Karpas-422 (cell line): Measurements from ENCODE around the gene AKT2. TPM values are rescaled to one million over a fixed set of nuclear protein-coding genes. Genes with fewer than 3 reads are reported as not detected.

Experiments used
- DNase-seq: peaks from one replicate; pipeline ENCODE4 v3.0.0-alpha.2; 2015
- H2AFZ ChIP-seq: fragments of 200-600 bp; sonication (generic); 2 replicates; pipeline ENCODE4 v1.6.1; 2014; ENCODE audit warnings: antibody characterized with exemption, low read length, mixed read lengths
- H3K27ac ChIP-seq: fragments of 200-600 bp; sonication (generic); 2 replicates; pipeline ENCODE4 v1.5.1; 2014; ENCODE audit warnings: mild to moderate bottlenecking, low read length, moderate library complexity
- H3K27me3 ChIP-seq: fragments of 200-600 bp; sonication (generic); 2 replicates; pipeline ENCODE4 v1.6.1; 2014; ENCODE audit warnings: low read length, mixed read lengths
- H3K36me3 ChIP-seq: fragments of 200-600 bp; sonication (generic); 2 replicates; pipeline ENCODE4 v1.6.1; 2014; ENCODE audit warnings: low read length, mixed read lengths; ENCODE audit not compliant: insufficient read depth
- H3K4me1 ChIP-seq: fragments of 200-600 bp; sonication (generic); 2 replicates; pipeline ENCODE4 v1.6.1; 2014; ENCODE audit warnings: mild to moderate bottlenecking, low read length, mixed read lengths
- H3K4me2 ChIP-seq: fragments of 200-600 bp; sonication (generic); 2 replicates; pipeline ENCODE4 v1.6.1; 2014; ENCODE audit warnings: low read length, low read depth, mild to moderate bottlenecking; ENCODE audit not compliant: poor library complexity, severe bottlenecking
- H3K4me3 ChIP-seq: fragments of 200-600 bp; sonication (generic); 2 replicates; pipeline ENCODE4 v1.5.1; 2014; ENCODE audit warnings: mild to moderate bottlenecking, antibody characterized with exemption, low read length, mixed read lengths
- H3K79me2 ChIP-seq: fragments of 200-600 bp; sonication (generic); 2 replicates; pipeline ENCODE4 v1.6.1; 2014; ENCODE audit warnings: mild to moderate bottlenecking, low read length, mixed read lengths
- H3K9ac ChIP-seq: fragments of 200-600 bp; sonication (generic); 2 replicates; pipeline ENCODE4 v1.6.0; 2014; ENCODE audit warnings: low read length
- H3K9me2 ChIP-seq: fragments of 200-600 bp; sonication (generic), shearing (Covaris generic); replicated peaks from 2 replicates; pipeline ENCODE4 v1.6.0; 2014; ENCODE audit warnings: mild to moderate bottlenecking, low read length, moderate library complexity; ENCODE audit not compliant: insufficient read depth
- H3K9me3 ChIP-seq: fragments of 300-700, 200-600 bp; sonication (generic); 2 replicates; pipeline ENCODE4 v1.6.1; 2014; ENCODE audit warnings: low read length, mixed read lengths
- H4K20me1 ChIP-seq: fragments of 200-600 bp; sonication (generic); 2 replicates; pipeline ENCODE4 v1.6.1; 2014; ENCODE audit warnings: mild to moderate bottlenecking, antibody characterized with exemption, low read length, low read depth; ENCODE audit not compliant: insufficient read depth
- total RNA-seq: library from RNA; depleted of rRNA; stranded (reverse); fragments of >200 nt; shearing (Covaris generic); gene quantifications from 2 replicates; pipeline ENCODE4 v1.2.3, GENCODE V29; 2014; ENCODE audit warnings: low replicate concordance

AKT2 gene
- total RNA-seq, 1 experiment from 2014 or later: 85.9 TPM

DNA sequence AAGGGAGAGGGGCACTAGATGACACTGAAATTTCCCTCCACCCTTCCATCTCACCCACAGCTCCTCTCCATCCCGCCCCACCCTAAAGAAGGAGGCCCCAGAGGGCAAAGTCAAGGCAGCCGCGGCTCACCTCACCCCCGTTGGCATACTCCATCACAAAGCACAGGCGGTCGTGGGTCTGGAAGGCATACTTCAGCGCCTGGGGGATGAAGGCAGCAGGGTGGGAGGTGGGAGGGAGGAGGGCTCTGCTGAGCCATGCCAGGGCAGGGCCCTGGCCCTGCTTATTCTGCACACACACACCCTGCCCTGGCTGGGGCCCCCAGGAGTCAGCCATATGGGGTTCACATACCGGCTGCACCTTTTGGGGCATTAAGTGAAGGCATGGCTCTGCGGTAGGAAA is 46.4 kb downstream of the AKT2 start:
- no peak for DNase-seq
- H3K27me3 ChIP-seq: no peaks in the 10 kb centered on the region
- no peaks in the 10 kb centered on the region for H3K9me2 ChIP-seq
- no peak overlapping the region for H2AFZ ChIP-seq
- no peaks in the 10 kb centered on the region for H3K9me3 ChIP-seq
- no peak overlapping the region for H3K4me3 ChIP-seq
- no peak overlapping the region for H3K27ac ChIP-seq
- no peak overlapping the region for H3K4me2 ChIP-seq
- H3K79me2 ChIP-seq: peaks cover 3% of the 10 kb centered on the region; the same call in 1 of the 2 replicates
- H3K4me1 ChIP-seq: no peaks in the 10 kb centered on the region
- H3K9ac ChIP-seq: no peak overlapping the region
- peaks cover 5% of the 10 kb centered on the region; the same call in 1 of the 2 replicates for H3K36me3 ChIP-seq
- no peaks in the 10 kb centered on the region for H4K20me1 ChIP-seq

DNA sequence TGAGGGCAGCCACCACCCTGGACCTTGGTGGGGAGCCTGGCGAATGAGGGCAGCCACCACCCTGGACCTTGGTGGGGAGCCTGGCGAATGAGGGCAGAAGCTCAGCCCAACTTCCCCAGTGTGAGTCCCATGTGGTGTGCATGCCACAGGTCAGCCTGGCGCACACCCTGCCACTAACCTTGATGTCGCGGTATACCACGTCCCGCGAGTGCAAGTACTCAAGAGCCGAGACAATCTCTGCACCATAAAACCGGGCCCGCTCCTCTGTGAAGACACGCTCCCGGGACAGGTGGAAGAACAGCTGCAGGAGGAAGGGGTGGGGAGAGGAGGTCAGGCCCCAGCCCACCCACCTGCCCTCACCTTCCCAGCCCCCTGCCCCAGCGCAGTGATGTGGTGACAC is 47.4 kb downstream of the AKT2 start:
- Histone ChIP-seq H2AFZ (no peak overlapping the region), H4K20me1 (no peaks in the 10 kb centered on the region), H3K27ac (no peak overlapping the region), H3K9me3 (no peaks in the 10 kb centered on the region), H3K27me3 (no peaks in the 10 kb centered on the region), H3K79me2 (no peaks in the 10 kb centered on the region), H3K4me1 (no peaks in the 10 kb centered on the region), H3K4me2 (no peak overlapping the region), H3K4me3 (no peak overlapping the region), H3K9ac (no peak overlapping the region), H3K36me3 (peaks cover 5% of the 10 kb centered on the region; the same call in 1 of the 2 replicates), H3K9me2 (no peaks in the 10 kb centered on the region)
- DNase-seq: no peak

DNA sequence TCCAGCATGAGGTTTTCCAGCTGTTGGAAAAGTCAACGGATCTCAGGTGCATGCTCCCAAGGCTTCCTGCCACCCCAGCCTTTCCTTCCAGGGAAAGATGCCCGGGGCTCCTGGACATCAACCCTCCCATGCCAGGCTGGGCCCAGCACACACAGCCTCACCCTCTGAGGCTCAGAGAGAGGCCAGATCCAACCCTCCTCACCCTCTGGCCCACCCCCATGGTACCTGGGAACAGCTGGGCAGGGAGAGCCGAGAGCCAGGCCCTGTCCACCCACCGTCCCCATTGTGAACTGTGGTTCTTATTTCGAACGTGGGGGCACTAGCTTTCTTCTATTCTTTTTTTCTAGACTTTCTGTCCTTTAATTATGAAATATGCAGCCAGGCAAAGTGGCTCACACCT is 48.8 kb downstream of the AKT2 start:
- Histone ChIP-seq H3K27me3 (no peaks in the 10 kb centered on the region), H3K9me2 (no peaks in the 10 kb centered on the region), H3K4me2 (no peak overlapping the region), H3K27ac (no peak overlapping the region), H2AFZ (no peak overlapping the region), H3K4me3 (no peak overlapping the region), H3K36me3 (peaks cover 5% of the 10 kb centered on the region; the same call in 1 of the 2 replicates), H3K79me2 (no peaks in the 10 kb centered on the region), H3K4me1 (no peaks in the 10 kb centered on the region), H3K9ac (no peak overlapping the region), H4K20me1 (0 out of 2 replicates have a peak, but pooled peaks cover 5% of the 10 kb centered on the region), H3K9me3 (no peaks in the 10 kb centered on the region)
- DNase-seq: no peak

DNA sequence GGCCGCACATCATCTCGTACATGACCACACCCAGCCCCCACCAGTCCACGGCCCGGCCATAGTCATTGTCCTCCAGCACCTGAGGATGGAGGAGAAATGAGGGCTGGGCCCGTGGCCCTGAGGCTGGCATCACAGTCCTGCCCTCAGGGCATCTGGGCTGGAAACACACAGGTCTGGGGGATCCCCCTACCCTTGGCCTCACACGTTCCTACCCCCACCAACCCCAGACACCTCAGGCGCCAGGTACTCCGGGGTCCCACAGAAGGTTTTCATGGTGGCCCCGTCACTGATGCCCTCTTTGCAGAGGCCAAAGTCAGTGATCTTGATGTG is 49.2 kb downstream of the AKT2 start:
- H3K9me2 ChIP-seq: no peaks in the 10 kb centered on the region
- 0 out of 2 replicates have a peak, but pooled peaks cover 9% of the 10 kb centered on the region for H4K20me1 ChIP-seq
- H3K4me2 ChIP-seq: no peak overlapping the region
- H3K4me3 ChIP-seq: no peak overlapping the region
- no peak overlapping the region for H2AFZ ChIP-seq
- no peaks in the 10 kb centered on the region for H3K79me2 ChIP-seq
- H3K9ac ChIP-seq: no peak overlapping the region
- H3K27ac ChIP-seq: no peak overlapping the region
- H3K27me3 ChIP-seq: no peaks in the 10 kb centered on the region
- peaks cover 5% of the 10 kb centered on the region; the same call in 1 of the 2 replicates for H3K36me3 ChIP-seq
- no peaks in the 10 kb centered on the region for H3K9me3 ChIP-seq
- no peak for DNase-seq
- H3K4me1 ChIP-seq: no peaks in the 10 kb centered on the region

DNA sequence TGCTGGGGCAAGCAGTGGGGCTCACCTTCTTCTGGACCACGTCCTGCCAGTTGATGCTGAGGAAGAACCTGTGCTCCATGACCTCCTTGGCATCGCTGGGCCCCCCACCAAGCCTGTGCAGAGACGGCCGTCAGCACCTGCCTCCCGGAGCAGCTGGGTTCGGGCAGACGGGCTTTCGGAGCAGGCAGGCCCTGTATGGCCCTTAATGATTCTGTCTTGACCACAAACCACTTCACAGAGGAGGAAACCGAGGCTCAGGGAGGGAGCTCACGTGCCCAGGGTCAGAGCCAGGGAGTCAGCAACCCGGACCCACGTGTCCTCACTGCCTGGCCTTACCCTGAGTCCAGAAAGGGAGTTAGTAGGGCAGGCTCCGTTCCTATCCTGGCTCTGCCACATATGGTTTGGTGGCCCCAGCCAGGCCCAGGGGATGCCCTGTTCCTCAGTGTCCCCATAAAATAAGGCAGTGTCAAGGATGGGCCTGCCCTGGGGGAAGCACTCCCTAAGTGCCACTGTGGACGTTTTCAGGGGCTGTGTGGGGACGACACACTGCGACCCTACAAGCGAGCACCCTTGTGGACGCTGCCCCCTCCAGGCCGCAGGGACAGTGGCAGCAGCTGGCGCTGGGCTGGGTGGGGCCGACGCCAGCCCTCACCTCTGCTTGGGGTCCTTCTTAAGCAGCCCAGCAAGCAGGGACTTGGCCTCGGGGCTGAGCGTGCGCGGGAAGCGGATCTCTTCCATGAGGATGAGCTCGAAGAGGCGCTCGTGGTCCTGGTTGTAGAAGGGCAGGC is 49.7 kb downstream of the AKT2 start:
- Histone ChIP-seq H3K79me2 (no peaks in the 10 kb centered on the region), H3K27me3 (no peaks in the 10 kb centered on the region), H3K4me3 (no peak overlapping the region), H3K4me2 (no peak overlapping the region), H4K20me1 (0 out of 2 replicates have a peak, but pooled peaks cover 13% of the 10 kb centered on the region), H3K9ac (no peak overlapping the region), H3K36me3 (peaks cover 4% of the 10 kb centered on the region; the same call in 1 of the 2 replicates), H2AFZ (no peak overlapping the region), H3K9me2 (no peaks in the 10 kb centered on the region), H3K9me3 (no peaks in the 10 kb centered on the region), H3K27ac (no peak overlapping the region), H3K4me1 (no peaks in the 10 kb centered on the region)
- no peak for DNase-seq

DNA sequence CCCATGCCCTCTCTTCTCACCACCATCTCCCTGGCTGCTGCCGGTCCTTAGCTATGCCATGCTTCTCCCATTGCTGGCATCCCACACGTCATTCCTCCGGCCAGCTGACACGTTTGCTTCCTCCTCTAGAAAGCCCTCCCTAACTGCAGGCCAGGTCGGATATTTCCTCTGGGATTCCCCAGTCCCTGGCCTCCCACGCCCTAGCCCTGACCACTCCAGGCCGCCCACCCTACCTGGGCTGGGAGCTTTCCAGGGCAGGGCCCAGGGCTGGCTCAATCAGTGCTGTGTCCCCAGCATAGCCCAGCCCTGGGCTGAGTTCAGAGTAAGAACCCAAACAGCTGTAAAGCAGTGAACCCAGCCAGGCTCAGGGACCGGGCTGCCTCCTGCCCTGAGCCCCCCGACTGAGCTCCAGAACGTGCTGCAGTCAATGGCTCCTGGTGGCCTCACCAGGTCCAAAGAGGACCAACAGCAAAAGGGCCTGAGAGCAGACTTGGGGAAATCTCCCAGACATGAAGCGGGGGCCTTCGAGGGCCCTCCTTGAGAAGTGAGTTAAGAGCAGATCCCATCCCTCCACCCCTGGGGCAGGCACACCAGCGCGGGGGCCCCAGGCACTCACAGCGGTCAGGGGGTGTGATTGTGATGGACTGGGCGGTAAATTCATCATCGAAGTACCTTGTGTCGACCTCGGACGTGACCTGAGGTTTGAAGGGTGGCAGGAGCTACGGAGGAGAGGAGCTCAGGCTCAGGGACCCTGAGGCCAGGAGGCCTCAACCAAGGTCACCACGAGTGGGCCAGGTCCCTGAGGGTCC is 50.5 kb downstream of the AKT2 start:
- Histone ChIP-seq H3K36me3 (no peaks in the 10 kb centered on the region), H2AFZ (no peak overlapping the region), H3K4me2 (no peak overlapping the region), H3K4me1 (no peaks in the 10 kb centered on the region), H3K9me3 (no peaks in the 10 kb centered on the region), H3K27me3 (no peaks in the 10 kb centered on the region), H3K79me2 (no peaks in the 10 kb centered on the region), H3K4me3 (no peak overlapping the region), H3K9ac (no peak overlapping the region), H3K27ac (no peak overlapping the region), H4K20me1 (0 out of 2 replicates have a peak, but pooled peaks cover 13% of the 10 kb centered on the region), H3K9me2 (no peaks in the 10 kb centered on the region)
- no peak for DNase-seq

DNA sequence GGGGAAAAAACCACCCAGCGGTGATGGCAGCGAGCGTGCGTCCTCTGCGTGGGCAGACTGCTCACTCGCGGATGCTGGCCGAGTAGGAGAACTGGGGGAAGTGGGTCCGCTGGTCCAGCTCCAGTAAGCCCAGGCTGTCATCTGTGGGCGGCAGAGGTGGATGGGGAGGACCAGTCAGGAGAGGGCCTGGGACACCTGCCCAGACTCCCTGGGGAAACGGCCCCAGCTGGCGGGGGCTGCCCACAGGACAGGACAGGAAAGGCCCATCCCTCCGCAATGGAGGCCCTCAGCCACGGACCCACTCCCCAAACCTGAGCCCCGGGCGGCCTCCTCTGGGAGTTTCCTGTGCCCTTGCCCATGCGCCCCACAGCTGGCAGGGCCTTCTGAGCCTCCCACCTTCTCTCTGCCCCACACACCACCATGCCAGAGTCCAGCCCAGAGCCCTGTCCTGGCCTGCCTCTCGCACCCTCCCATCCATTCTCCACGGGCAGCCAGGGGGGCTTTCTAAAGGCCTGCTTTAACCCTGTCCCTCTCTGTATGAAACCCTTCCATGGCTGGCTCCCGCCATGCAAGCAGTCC is 51.2 kb downstream of the AKT2 start:
- no peaks in the 10 kb centered on the region for H3K9me2 ChIP-seq
- H3K79me2 ChIP-seq: no peaks in the 10 kb centered on the region
- no peak for DNase-seq
- 0 out of 2 replicates have a peak, but pooled peaks cover 13% of the 10 kb centered on the region for H4K20me1 ChIP-seq
- no peak overlapping the region for H3K4me3 ChIP-seq
- H3K27me3 ChIP-seq: no peaks in the 10 kb centered on the region
- no peak overlapping the region for H3K4me2 ChIP-seq
- H3K9me3 ChIP-seq: no peaks in the 10 kb centered on the region
- no peak overlapping the region for H3K9ac ChIP-seq
- H3K27ac ChIP-seq: no peak overlapping the region
- H3K36me3 ChIP-seq: no peaks in the 10 kb centered on the region
- no peaks in the 10 kb centered on the region for H3K4me1 ChIP-seq
- H2AFZ ChIP-seq: no peak overlapping the region
